Ishikawa (cell line): ENCODE results near the gene RPL10A.

ENCODE experiments used
- CEBPB ChIP-seq: IDR thresholded peaks from 2 replicates; pipeline ENCODE4 v1.6.1; 2012
- CREB1 ChIP-seq: IDR thresholded peaks from 2 replicates; pipeline ENCODE4 v1.6.1; 2012; ENCODE audit warnings: low read depth
- EGR1 ChIP-seq: IDR thresholded peaks from 2 replicates; pipeline ENCODE4 v1.6.1; 2012
- EP300 ChIP-seq: IDR thresholded peaks from 2 replicates; pipeline ENCODE4 v1.6.1; 2012; ENCODE audit warnings: borderline replicate concordance
- FOXM1 ChIP-seq: IDR thresholded peaks from 2 replicates; pipeline ENCODE4 v1.6.1; 2012; ENCODE audit warnings: low read depth, borderline replicate concordance
- MAX ChIP-seq: IDR thresholded peaks from 2 replicates; pipeline ENCODE4 v1.6.1; 2012
- NFIC ChIP-seq: IDR thresholded peaks from 2 replicates; pipeline ENCODE4 v1.6.1; 2012
- RAD21 ChIP-seq: IDR thresholded peaks from 2 replicates; pipeline ENCODE4 v1.6.1; 2012; ENCODE audit warnings: low read depth
- REST ChIP-seq: IDR thresholded peaks from 2 replicates; pipeline ENCODE4 v1.6.1; 2012; ENCODE audit warnings: low read depth, mild to moderate bottlenecking
- TAF1 ChIP-seq: IDR thresholded peaks from 2 replicates; pipeline ENCODE4 v1.6.1; 2012; ENCODE audit warnings: low read depth, mild to moderate bottlenecking
- TCF12 ChIP-seq: IDR thresholded peaks from 2 replicates; pipeline ENCODE4 v1.6.1; 2012; ENCODE audit warnings: low read depth
- TEAD4 ChIP-seq: IDR thresholded peaks from 2 replicates; pipeline ENCODE4 v1.6.1; 2012
- USF1 ChIP-seq: IDR thresholded peaks from 2 replicates; pipeline ENCODE4 v1.6.1; 2012
- YY1 ChIP-seq: IDR thresholded peaks from 2 replicates; pipeline ENCODE4 v1.6.1; 2012; ENCODE audit warnings: low read depth
- ZBTB7A ChIP-seq: IDR thresholded peaks from 2 replicates; pipeline ENCODE4 v1.6.1; 2012; ENCODE audit warnings: low read depth

RPL10A gene

GRCh38 chr6:35501784-35502183 lies 33.6 kb downstream of the RPL10A start:
- TF ChIP-seq REST (no peak), FOXM1 (no peak), ZBTB7A (no peak), EP300 (no peak), TCF12 (no peak), USF1 (no peak), CEBPB (no peak), MAX (no peak), EGR1 (no peak), CREB1 (no peak), TEAD4 (no peak), TAF1 (no peak), NFIC (no peak), YY1 (no peak)

- TF ChIP-seq EGR1 (no peak), CREB1 (no peak), FOXM1 (no peak), MAX (no peak), REST (no peak), CEBPB (no peak), USF1 (no peak), RAD21 (no peak), NFIC (no peak), TEAD4 (no peak), ZBTB7A (no peak), EP300 (no peak), TAF1 (no peak), YY1 (no peak), TCF12 (no peak)
Measured at GRCh38 chr6:35503534-35503933, 35.3 kb downstream of the RPL10A start.

- no peak for TF ChIP-seq YY1
Measured at GRCh38 chr6:35505999-35506412, 37.8 kb downstream of the RPL10A start.

- TF ChIP-seq CEBPB (no peak), TCF12 (no peak), ZBTB7A (no peak), EGR1 (no peak), TAF1 (no peak), RAD21 (no peak), FOXM1 (no peak), NFIC (no peak), YY1 (no peak), MAX (no peak), EP300 (no peak), TEAD4 (no peak), USF1 (no peak)
Measured at GRCh38 chr6:35506536-35506935, 38.3 kb downstream of the RPL10A start.

GRCh38 chr6:35507221-35507620 lies 39.0 kb downstream of the RPL10A start:
- TF ChIP-seq FOXM1: no peak
- TF ChIP-seq RAD21: no peak
- no peak for TF ChIP-seq TAF1
- no peak for TF ChIP-seq ZBTB7A
- no peak for TF ChIP-seq YY1
- no peak for TF ChIP-seq USF1
- TF ChIP-seq CEBPB: no peak
- TF ChIP-seq REST: no peak
- TF ChIP-seq EP300: no peak
- TF ChIP-seq NFIC: no peak
- TF ChIP-seq EGR1: no peak
- no peak for TF ChIP-seq CREB1
- no peak for TF ChIP-seq TEAD4
